HEK293 (cell line): ENCODE results near the gene TMEM62.

Experiments used
- CTCF ChIA-PET: fragments of 350-600 bp; formaldehyde crosslinking; extraction: SDS; loops from one replicate; lab custom pipeline; 2021; ENCODE audit warnings: antibody characterized with exemption; lab: Yijun Ruan, JAX
- POLR2A ChIA-PET: fragments of 300-600 bp; formaldehyde crosslinking; extraction: SDS; loops from one replicate; lab custom pipeline; 2020; ENCODE audit warnings: antibody characterized with exemption, inconsistent platforms; lab: Yijun Ruan, JAX
- H3K27ac ChIP-seq: fragments of 200-500 bp; sonication (Bioruptor generic); 2 replicates; pipeline ENCODE4 v1.5.1; 2014; ENCODE audit warnings: low read depth, low read length, control low read depth, inconsistent platforms; ENCODE audit errors: extremely low read depth
- H3K36me3 ChIP-seq, 2 experiments: fragments of 200-500 bp in 1 of 2; sonication (Bioruptor generic) in 1 of 2; 1 replicate in 1 of 2; 2 replicates in 1 of 2; pipeline ENCODE4 v1.5.1; 2014 to 2017; ENCODE audit warnings: inconsistent platforms in 2 of 2, low read length in 2 of 2; ENCODE audit not compliant: control insufficient read depth in 2 of 2, insufficient read depth in 1 of 2
- H3K4me1 ChIP-seq: fragments of 200-500 bp; sonication (Bioruptor generic); 2 replicates; pipeline ENCODE4 v1.5.1; 2014; ENCODE audit warnings: mild to moderate bottlenecking, low read length, inconsistent platforms; ENCODE audit not compliant: control insufficient read depth, insufficient read depth
- H3K4me3 ChIP-seq: 2 replicates; pipeline ENCODE4 v1.5.1; 2011; ENCODE audit warnings: low read depth, mild to moderate bottlenecking, control low read depth, low read length, moderate library complexity
- H3K9me3 ChIP-seq: fragments of 200-500 bp; sonication (Bioruptor generic); 2 replicates; pipeline ENCODE4 v1.5.1; 2014; ENCODE audit warnings: low read depth, low read length, inconsistent platforms; ENCODE audit not compliant: control insufficient read depth, insufficient read depth
- HOXC10 ChIP-seq: sonication (generic); formaldehyde crosslinking; IDR thresholded peaks from 2 replicates; pipeline ENCODE4 v1.8.1; 2023; ENCODE audit warnings: mild to moderate bottlenecking, missing genetic modification reagents
- SALL2 ChIP-seq: fragments of 450-650 bp; formaldehyde crosslinking; IDR thresholded peaks from 2 replicates; pipeline ENCODE4 v1.5.0; 2017; ENCODE audit warnings: missing biosample characterization, mild to moderate bottlenecking, missing genetic modification characterization, borderline replicate concordance
- SCRT2 ChIP-seq: fragments of 450-650 bp; formaldehyde crosslinking; IDR thresholded peaks from 2 replicates; pipeline ENCODE4 v1.5.1; 2016; ENCODE audit warnings: missing biosample characterization, missing genetic modification characterization
- SETDB1 ChIP-seq: IDR thresholded peaks from one replicate; pipeline ENCODE4 v1.6.1; 2017; ENCODE audit warnings: mild to moderate bottlenecking, low read length, moderate library complexity, mixed read lengths; ENCODE audit not compliant: insufficient read length
- ZBTB1 ChIP-seq: fragments of 450-650 bp; formaldehyde crosslinking; IDR thresholded peaks from 2 replicates; pipeline ENCODE4 v1.5.1; 2016; ENCODE audit warnings: missing biosample characterization, missing genetic modification characterization
- ZNF114 ChIP-seq: fragments of 450-650 bp; formaldehyde crosslinking; IDR thresholded peaks from 2 replicates; pipeline ENCODE4 v1.5.0; 2017; ENCODE audit warnings: missing biosample characterization, missing genetic modification characterization
- ZNF121 ChIP-seq: fragments of 450-650 bp; formaldehyde crosslinking; IDR thresholded peaks from 2 replicates; pipeline ENCODE4 v1.5.1; 2016; ENCODE audit warnings: missing biosample characterization, missing genetic modification characterization
- ZNF133 ChIP-seq: fragments of 450-650 bp; formaldehyde crosslinking; IDR thresholded peaks from 2 replicates; pipeline ENCODE4 v1.5.1; 2016; ENCODE audit warnings: missing biosample characterization, missing genetic modification characterization
- ZNF202 ChIP-seq: fragments of 450-650 bp; formaldehyde crosslinking; IDR thresholded peaks from 2 replicates; pipeline ENCODE4 v1.5.1; 2016; ENCODE audit warnings: missing biosample characterization, missing genetic modification characterization, borderline replicate concordance
- ZNF248 ChIP-seq: fragments of 450-650 bp; formaldehyde crosslinking; IDR thresholded peaks from 2 replicates; pipeline ENCODE4 v1.5.1; 2017; ENCODE audit warnings: missing biosample characterization, missing genetic modification characterization
- ZNF391 ChIP-seq: fragments of 450-650 bp; formaldehyde crosslinking; IDR thresholded peaks from 2 replicates; pipeline ENCODE4 v1.5.1; 2016; ENCODE audit warnings: low read depth, missing biosample characterization, missing genetic modification characterization, borderline replicate concordance
- ZNF473 ChIP-seq: fragments of 450-650 bp; formaldehyde crosslinking; IDR thresholded peaks from 2 replicates; pipeline ENCODE4 v1.5.1; 2017; ENCODE audit warnings: missing biosample characterization, missing genetic modification characterization
- ZNF514 ChIP-seq: fragments of 450-650 bp; formaldehyde crosslinking; IDR thresholded peaks from 2 replicates; pipeline ENCODE4 v1.5.1; 2016; ENCODE audit warnings: missing biosample characterization, missing genetic modification characterization
- ZNF677 ChIP-seq: fragments of 450-650 bp; IDR thresholded peaks from 2 replicates; pipeline ENCODE4 v1.5.0; 2018; ENCODE audit warnings: missing biosample characterization, mild to moderate bottlenecking, missing genetic modification characterization, moderate library complexity
- ZNF830 ChIP-seq: fragments of 450-650 bp; IDR thresholded peaks from 2 replicates; pipeline ENCODE4 v1.5.0; 2018; ENCODE audit warnings: missing biosample characterization, missing genetic modification characterization, low read depth, mild to moderate bottlenecking, moderate library complexity
- TF ChIP-seq, protein P1 (sequence below): fragments of 450-650 bp; formaldehyde crosslinking; IDR thresholded peaks from 2 replicates; pipeline ENCODE4 v1.5.1; 2016; ENCODE audit warnings: missing biosample characterization, missing genetic modification characterization
- TF ChIP-seq, protein P2 (sequence below): fragments of 450-650 bp; formaldehyde crosslinking; IDR thresholded peaks from 2 replicates; pipeline ENCODE4 v1.5.1; 2017; ENCODE audit warnings: missing biosample characterization, mild to moderate bottlenecking, missing genetic modification characterization, moderate library complexity
- TF ChIP-seq, protein P3 (sequence below): fragments of 450-650 bp; formaldehyde crosslinking; IDR thresholded peaks from 2 replicates; pipeline ENCODE4 v1.5.1; 2016; ENCODE audit warnings: missing biosample characterization, missing genetic modification characterization
- TF ChIP-seq, protein P4 (sequence below): fragments of 450-650 bp; formaldehyde crosslinking; IDR thresholded peaks from 2 replicates; pipeline ENCODE4 v1.5.1; 2016; ENCODE audit warnings: missing biosample characterization, missing genetic modification characterization
- TF ChIP-seq, protein P5 (sequence below): fragments of 450-650 bp; formaldehyde crosslinking; optimal IDR thresholded peaks from 2 replicates; pipeline ENCODE3; 2016; ENCODE audit warnings: missing biosample characterization, mild to moderate bottlenecking, missing genetic modification characterization
- TF ChIP-seq, protein P6 (sequence below): fragments of 450-650 bp; formaldehyde crosslinking; IDR thresholded peaks from 2 replicates; pipeline ENCODE4 v1.5.1; 2016; ENCODE audit warnings: missing biosample characterization, missing genetic modification characterization, low read depth
- TF ChIP-seq, protein P7 (sequence below): fragments of 450-650 bp; formaldehyde crosslinking; IDR thresholded peaks from 2 replicates; pipeline ENCODE4 v1.5.1; 2016; ENCODE audit warnings: missing biosample characterization, missing genetic modification characterization, low read depth
- TF ChIP-seq, protein P8 (sequence below): fragments of 450-650 bp; formaldehyde crosslinking; IDR thresholded peaks from 2 replicates; pipeline ENCODE4 v1.5.1; 2017; ENCODE audit warnings: missing biosample characterization, missing genetic modification characterization

The TMEM62 gene

DNA sequence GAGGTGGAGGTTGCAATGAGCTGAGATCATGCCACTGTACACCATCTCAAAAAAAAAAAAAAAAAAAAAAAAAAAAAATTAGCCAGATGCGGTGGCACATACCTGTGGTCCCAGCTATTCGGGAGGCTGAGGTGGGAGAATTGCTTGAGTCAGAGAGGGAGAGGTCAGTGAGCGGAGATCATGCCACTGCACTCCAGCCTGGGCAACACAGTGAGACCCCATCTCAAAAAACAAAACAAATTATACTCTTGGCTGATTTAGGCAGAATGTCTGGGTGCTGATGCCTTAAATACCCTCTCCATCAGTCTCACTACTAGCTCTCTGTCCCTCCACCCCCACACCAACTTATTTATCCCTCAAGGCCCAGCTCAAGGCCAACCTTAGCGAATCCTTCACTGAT lies 41.5 kb upstream of the TMEM62 start:
- Histone ChIP-seq H3K36me3 (peaks cover 0 to 6% of the 10 kb centered on the region in 2 experiments; a peak in 1 of 3 replicates), H3K9me3 (no peaks in the 10 kb centered on the region), H3K4me1 (no peaks in the 10 kb centered on the region)
- POLR2A ChIA-PET: no interaction called here
- TF ChIP-seq, protein P1, sequence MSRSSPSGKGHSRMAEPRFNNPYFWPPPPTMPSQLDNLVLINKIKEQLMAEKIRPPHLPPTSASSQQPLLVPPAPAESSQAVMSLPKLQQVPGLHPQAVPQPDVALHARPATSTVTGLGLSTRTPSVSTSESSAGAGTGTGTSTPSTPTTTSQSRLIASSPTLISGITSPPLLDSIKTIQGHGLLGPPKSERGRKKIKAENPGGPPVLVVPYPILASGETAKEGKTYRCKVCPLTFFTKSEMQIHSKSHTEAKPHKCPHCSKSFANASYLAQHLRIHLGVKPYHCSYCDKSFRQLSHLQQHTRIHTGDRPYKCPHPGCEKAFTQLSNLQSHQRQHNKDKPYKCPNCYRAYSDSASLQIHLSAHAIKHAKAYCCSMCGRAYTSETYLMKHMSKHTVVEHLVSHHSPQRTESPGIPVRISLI (tag by site-specific recombination): peak; percentile 29; the same call in 1 of the 2 replicates
- TF ChIP-seq ZNF202 (tag by site-specific recombination) (no peak), ZNF133 (tag by site-specific recombination) (no peak), ZNF114 (no peak), SALL2 (tag by site-specific recombination) (no peak), ZNF121 (peak; percentile 55; the same call in 1 of the 2 replicates), SETDB1 (no peak), ZNF514 (tag by site-specific recombination) (no peak), ZNF830 (tag by site-specific recombination) (no peak), ZBTB1 (tag by site-specific recombination) (no peak), SCRT2 (tag by site-specific recombination) (no peak), HOXC10 (no peak)
- TF ChIP-seq, protein P2, sequence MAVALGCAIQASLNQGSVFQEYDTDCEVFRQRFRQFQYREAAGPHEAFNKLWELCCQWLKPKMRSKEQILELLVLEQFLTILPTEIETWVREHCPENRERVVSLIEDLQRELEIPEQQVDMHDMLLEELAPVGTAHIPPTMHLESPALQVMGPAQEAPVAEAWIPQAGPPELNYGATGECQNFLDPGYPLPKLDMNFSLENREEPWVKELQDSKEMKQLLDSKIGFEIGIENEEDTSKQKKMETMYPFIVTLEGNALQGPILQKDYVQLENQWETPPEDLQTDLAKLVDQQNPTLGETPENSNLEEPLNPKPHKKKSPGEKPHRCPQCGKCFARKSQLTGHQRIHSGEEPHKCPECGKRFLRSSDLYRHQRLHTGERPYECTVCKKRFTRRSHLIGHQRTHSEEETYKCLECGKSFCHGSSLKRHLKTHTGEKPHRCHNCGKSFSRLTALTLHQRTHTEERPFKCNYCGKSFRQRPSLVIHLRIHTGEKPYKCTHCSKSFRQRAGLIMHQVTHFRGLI (tag by site-specific recombination): no peak
- TF ChIP-seq, protein P3, sequence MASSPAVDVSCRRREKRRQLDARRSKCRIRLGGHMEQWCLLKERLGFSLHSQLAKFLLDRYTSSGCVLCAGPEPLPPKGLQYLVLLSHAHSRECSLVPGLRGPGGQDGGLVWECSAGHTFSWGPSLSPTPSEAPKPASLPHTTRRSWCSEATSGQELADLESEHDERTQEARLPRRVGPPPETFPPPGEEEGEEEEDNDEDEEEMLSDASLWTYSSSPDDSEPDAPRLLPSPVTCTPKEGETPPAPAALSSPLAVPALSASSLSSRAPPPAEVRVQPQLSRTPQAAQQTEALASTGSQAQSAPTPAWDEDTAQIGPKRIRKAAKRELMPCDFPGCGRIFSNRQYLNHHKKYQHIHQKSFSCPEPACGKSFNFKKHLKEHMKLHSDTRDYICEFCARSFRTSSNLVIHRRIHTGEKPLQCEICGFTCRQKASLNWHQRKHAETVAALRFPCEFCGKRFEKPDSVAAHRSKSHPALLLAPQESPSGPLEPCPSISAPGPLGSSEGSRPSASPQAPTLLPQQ: no peak
- TF ChIP-seq, protein P4, sequence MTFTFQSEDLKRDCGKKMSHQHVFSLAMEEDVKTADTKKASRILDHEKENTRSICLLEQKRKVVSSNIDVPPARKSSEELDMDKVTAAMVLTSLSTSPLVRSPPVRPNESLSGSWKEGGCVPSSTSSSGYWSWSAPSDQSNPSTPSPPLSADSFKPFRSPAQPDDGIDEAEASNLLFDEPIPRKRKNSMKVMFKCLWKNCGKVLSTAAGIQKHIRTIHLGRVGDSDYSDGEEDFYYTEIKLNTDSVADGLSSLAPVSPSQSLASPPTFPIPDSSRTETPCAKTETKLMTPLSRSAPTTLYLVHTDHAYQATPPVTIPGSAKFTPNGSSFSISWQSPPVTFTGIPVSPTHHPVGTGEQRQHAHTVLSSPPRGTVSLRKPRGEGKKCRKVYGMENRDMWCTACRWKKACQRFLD (tag by site-specific recombination): no peak
- TF ChIP-seq, protein P5, sequence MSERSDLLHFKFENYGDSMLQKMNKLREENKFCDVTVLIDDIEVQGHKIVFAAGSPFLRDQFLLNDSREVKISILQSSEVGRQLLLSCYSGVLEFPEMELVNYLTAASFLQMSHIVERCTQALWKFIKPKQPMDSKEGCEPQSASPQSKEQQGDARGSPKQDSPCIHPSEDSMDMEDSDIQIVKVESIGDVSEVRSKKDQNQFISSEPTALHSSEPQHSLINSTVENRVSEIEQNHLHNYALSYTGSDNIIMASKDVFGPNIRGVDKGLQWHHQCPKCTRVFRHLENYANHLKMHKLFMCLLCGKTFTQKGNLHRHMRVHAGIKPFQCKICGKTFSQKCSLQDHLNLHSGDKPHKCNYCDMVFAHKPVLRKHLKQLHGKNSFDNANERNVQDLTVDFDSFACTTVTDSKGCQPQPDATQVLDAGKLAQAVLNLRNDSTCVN: no peak
- TF ChIP-seq, protein P6, sequence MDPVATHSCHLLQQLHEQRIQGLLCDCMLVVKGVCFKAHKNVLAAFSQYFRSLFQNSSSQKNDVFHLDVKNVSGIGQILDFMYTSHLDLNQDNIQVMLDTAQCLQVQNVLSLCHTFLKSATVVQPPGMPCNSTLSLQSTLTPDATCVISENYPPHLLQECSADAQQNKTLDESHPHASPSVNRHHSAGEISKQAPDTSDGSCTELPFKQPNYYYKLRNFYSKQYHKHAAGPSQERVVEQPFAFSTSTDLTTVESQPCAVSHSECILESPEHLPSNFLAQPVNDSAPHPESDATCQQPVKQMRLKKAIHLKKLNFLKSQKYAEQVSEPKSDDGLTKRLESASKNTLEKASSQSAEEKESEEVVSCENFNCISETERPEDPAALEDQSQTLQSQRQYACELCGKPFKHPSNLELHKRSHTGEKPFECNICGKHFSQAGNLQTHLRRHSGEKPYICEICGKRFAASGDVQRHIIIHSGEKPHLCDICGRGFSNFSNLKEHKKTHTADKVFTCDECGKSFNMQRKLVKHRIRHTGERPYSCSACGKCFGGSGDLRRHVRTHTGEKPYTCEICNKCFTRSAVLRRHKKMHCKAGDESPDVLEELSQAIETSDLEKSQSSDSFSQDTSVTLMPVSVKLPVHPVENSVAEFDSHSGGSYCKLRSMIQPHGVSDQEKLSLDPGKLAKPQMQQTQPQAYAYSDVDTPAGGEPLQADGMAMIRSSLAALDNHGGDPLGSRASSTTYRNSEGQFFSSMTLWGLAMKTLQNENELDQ (tag by site-specific recombination): no peak
- TF ChIP-seq, all 188 proteins: peak for 2
- CTCF ChIA-PET: no interaction called here
- Histone ChIP-seq H3K4me3 (no peak overlapping the region), H3K27ac (no peak overlapping the region)

DNA sequence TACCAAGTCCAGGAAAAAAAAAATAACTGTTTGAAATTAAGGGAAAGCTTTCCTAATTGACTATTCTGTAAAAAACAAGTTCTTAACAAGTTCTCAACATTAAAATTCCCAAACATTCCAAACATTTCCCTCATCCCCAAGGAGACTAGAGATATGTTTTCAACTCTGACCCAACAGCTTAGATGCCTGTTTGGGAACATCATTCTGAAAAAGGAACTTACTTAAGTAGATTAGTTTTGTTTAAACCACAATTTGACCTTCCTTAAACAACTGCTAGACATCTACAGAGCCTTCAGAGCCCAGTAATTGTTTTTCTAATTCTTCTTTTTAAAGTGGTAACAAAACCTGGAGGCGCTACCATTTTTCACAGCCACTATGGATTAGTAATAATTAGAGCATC lies 40.4 kb upstream of the TMEM62 start:
- H3K27ac ChIP-seq: no peak overlapping the region
- peaks cover 0 to 10% of the 10 kb centered on the region in 2 experiments; a peak in 1 of 3 replicates for H3K36me3 ChIP-seq
- H3K9me3 ChIP-seq: no peaks in the 10 kb centered on the region
- ChIA-PET CTCF (interaction anchor here (0.7 kb wide), 1 partner anchor 356 kb away, joined by 3 read pairs; the partner anchor contains the start of gene CDAN1), POLR2A (no interaction called here)
- H3K4me1 ChIP-seq: no peaks in the 10 kb centered on the region
- no peak overlapping the region for H3K4me3 ChIP-seq
- TF ChIP-seq ZNF677 (tag by site-specific recombination) (no peak), ZNF248 (no peak), ZNF391 (tag by site-specific recombination) (no peak), ZBTB1 (tag by site-specific recombination) (no peak), ZNF473 (tag by site-specific recombination) (no peak)
- TF ChIP-seq, protein P7, sequence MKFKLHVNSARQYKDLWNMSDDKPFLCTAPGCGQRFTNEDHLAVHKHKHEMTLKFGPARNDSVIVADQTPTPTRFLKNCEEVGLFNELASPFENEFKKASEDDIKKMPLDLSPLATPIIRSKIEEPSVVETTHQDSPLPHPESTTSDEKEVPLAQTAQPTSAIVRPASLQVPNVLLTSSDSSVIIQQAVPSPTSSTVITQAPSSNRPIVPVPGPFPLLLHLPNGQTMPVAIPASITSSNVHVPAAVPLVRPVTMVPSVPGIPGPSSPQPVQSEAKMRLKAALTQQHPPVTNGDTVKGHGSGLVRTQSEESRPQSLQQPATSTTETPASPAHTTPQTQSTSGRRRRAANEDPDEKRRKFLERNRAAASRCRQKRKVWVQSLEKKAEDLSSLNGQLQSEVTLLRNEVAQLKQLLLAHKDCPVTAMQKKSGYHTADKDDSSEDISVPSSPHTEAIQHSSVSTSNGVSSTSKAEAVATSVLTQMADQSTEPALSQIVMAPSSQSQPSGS (tag by site-specific recombination): no peak
- TF ChIP-seq, protein P8, sequence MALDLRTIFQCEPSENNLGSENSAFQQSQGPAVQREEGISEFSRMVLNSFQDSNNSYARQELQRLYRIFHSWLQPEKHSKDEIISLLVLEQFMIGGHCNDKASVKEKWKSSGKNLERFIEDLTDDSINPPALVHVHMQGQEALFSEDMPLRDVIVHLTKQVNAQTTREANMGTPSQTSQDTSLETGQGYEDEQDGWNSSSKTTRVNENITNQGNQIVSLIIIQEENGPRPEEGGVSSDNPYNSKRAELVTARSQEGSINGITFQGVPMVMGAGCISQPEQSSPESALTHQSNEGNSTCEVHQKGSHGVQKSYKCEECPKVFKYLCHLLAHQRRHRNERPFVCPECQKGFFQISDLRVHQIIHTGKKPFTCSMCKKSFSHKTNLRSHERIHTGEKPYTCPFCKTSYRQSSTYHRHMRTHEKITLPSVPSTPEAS (tag by site-specific recombination): no peak
